T-helper 2 cell treated with Interferon-gamma antibody and Interleukin-4, amounts not matched to agents 5 μg/mL and 100 μg/mL, for 36 hours (primary cell): ENCODE data around the gene LMBR1.

Experiments used
- DNase-seq: peaks from one replicate; pipeline ENCODE4 v3.0.0; 2021; ENCODE audit warnings: low spot score
- H3K27ac Mint-ChIP-seq: one replicate; pipeline ENCODE4 v1.8.0; 2021; ENCODE audit warnings: mild to moderate bottlenecking, mixed read lengths
- H3K27me3 Mint-ChIP-seq: one replicate; pipeline ENCODE4 v1.8.0; 2021; ENCODE audit warnings: low read depth, mixed read lengths
- H3K36me3 Mint-ChIP-seq: one replicate; pipeline ENCODE4 v1.8.0; 2021; ENCODE audit warnings: low read depth, mixed read lengths
- H3K4me1 Mint-ChIP-seq: one replicate; pipeline ENCODE4 v1.8.0; 2021; ENCODE audit warnings: low read depth, mixed read lengths
- H3K4me3 Mint-ChIP-seq: one replicate; pipeline ENCODE4 v1.8.0; 2022; ENCODE audit warnings: mild to moderate bottlenecking, moderate library complexity, mixed read lengths
- H3K9me3 Mint-ChIP-seq: one replicate; pipeline ENCODE4 v1.8.0; 2021; ENCODE audit warnings: mixed read lengths

Gene LMBR1

GRCh38 chr7:156783864-156784263 lies 109.1 kb downstream of the LMBR1 start:
- H3K9me3 Mint-ChIP-seq, result peaks cover 5% of the 10 kb centered on the region
- no peaks in the 10 kb centered on the region for H3K27me3 Mint-ChIP-seq
- H3K4me1 Mint-ChIP-seq, result peaks cover 32% of the 10 kb centered on the region
- H3K27ac Mint-ChIP-seq, result no peak overlapping the region
- no peak overlapping the region for H3K4me3 Mint-ChIP-seq
- DNase-seq, result no peak
- peaks cover 21% of the 10 kb centered on the region for H3K36me3 Mint-ChIP-seq

- DNase-seq, result no peak
- Mint-ChIP-seq H3K9me3 (peaks cover 8% of the 10 kb centered on the region), H3K4me3 (peak overlapping the region; percentile 24), H3K36me3 (peaks cover 23% of the 10 kb centered on the region), H3K27me3 (no peaks in the 10 kb centered on the region), H3K4me1 (peaks cover 48% of the 10 kb centered on the region), H3K27ac (peak overlapping the region; percentile 49)
Observed at GRCh38 chr7:156781972-156782371, 111.0 kb downstream of the LMBR1 start.

- Mint-ChIP-seq H3K36me3 (peaks cover 29% of the 10 kb centered on the region), H3K9me3 (peaks cover 8% of the 10 kb centered on the region), H3K27ac (peak overlapping the region; percentile 88), H3K27me3 (no peaks in the 10 kb centered on the region), H3K4me1 (peaks cover 54% of the 10 kb centered on the region), H3K4me3 (peak overlapping the region; percentile 56)
- peak; percentile 46 for DNase-seq
Observed at GRCh38 chr7:156780724-156781455, 112.1 kb downstream of the LMBR1 start.

- H3K9me3 Mint-ChIP-seq, result peaks cover 10% of the 10 kb centered on the region
- DNase-seq, result no peak
- H3K27me3 Mint-ChIP-seq, result no peaks in the 10 kb centered on the region
- H3K36me3 Mint-ChIP-seq, result peaks cover 31% of the 10 kb centered on the region
- H3K27ac Mint-ChIP-seq, result peak overlapping the region; percentile 32
- no peak overlapping the region for H3K4me3 Mint-ChIP-seq
- H3K4me1 Mint-ChIP-seq, result peaks cover 47% of the 10 kb centered on the region
Observed at GRCh38 chr7:156778668-156779067, 114.3 kb downstream of the LMBR1 start.

GRCh38 chr7:156778201-156778600 lies 114.8 kb downstream of the LMBR1 start:
- H3K9me3 Mint-ChIP-seq, result peaks cover 14% of the 10 kb centered on the region
- peaks cover 48% of the 10 kb centered on the region for H3K4me1 Mint-ChIP-seq

GRCh38 chr7:156777364-156778069 lies 115.5 kb downstream of the LMBR1 start:
- DNase-seq, result peak; percentile 80
- H3K4me1 Mint-ChIP-seq, result peaks cover 45% of the 10 kb centered on the region
- peaks cover 32% of the 10 kb centered on the region for H3K36me3 Mint-ChIP-seq
- H3K9me3 Mint-ChIP-seq, result peaks cover 16% of the 10 kb centered on the region
- H3K27ac Mint-ChIP-seq, result peak overlapping the region; percentile 97
- peak overlapping the region; percentile 73 for H3K4me3 Mint-ChIP-seq
- no peaks in the 10 kb centered on the region for H3K27me3 Mint-ChIP-seq

More at GRCh38 chr7:156778201-156778600, 114.8 kb downstream of the LMBR1 start:
- Mint-ChIP-seq H3K4me3 (peak overlapping the region; percentile 73), H3K36me3 (peaks cover 36% of the 10 kb centered on the region), H3K27me3 (no peaks in the 10 kb centered on the region), H3K27ac (peak overlapping the region; percentile 97)
- no peak for DNase-seq

GRCh38 chr7:156776527-156776926 lies 116.5 kb downstream of the LMBR1 start:
- Mint-ChIP-seq H3K27ac (peak overlapping the region; percentile 97), H3K4me1 (peaks cover 41% of the 10 kb centered on the region), H3K9me3 (peaks cover 14% of the 10 kb centered on the region), H3K4me3 (no peak overlapping the region), H3K27me3 (no peaks in the 10 kb centered on the region), H3K36me3 (peaks cover 30% of the 10 kb centered on the region)
- no peak for DNase-seq

GRCh38 chr7:156773966-156774365 lies 119.0 kb downstream of the LMBR1 start:
- Mint-ChIP-seq H3K27ac (no peak overlapping the region), H3K36me3 (peaks cover 35% of the 10 kb centered on the region), H3K4me1 (peaks cover 43% of the 10 kb centered on the region), H3K27me3 (no peaks in the 10 kb centered on the region), H3K4me3 (no peak overlapping the region), H3K9me3 (peaks cover 19% of the 10 kb centered on the region)
- no peak for DNase-seq

GRCh38 chr7:156772725-156773124 lies 120.3 kb downstream of the LMBR1 start:
- Mint-ChIP-seq H3K36me3 (peaks cover 35% of the 10 kb centered on the region), H3K27ac (no peak overlapping the region), H3K4me3 (no peak overlapping the region), H3K9me3 (peaks cover 19% of the 10 kb centered on the region), H3K4me1 (peaks cover 37% of the 10 kb centered on the region), H3K27me3 (no peaks in the 10 kb centered on the region)
- DNase-seq, result no peak

- Mint-ChIP-seq H3K36me3 (peaks cover 35% of the 10 kb centered on the region), H3K9me3 (peaks cover 16% of the 10 kb centered on the region), H3K27ac (no peak overlapping the region), H3K4me1 (peaks cover 26% of the 10 kb centered on the region), H3K27me3 (no peaks in the 10 kb centered on the region), H3K4me3 (no peak overlapping the region)
- no peak for DNase-seq
Observed at GRCh38 chr7:156768698-156769472, 124.1 kb downstream of the LMBR1 start.

- peaks cover 7% of the 10 kb centered on the region for H3K9me3 Mint-ChIP-seq
- peaks cover 29% of the 10 kb centered on the region for H3K36me3 Mint-ChIP-seq
- H3K27ac Mint-ChIP-seq, result no peak overlapping the region
- DNase-seq, result no peak
- H3K27me3 Mint-ChIP-seq, result no peaks in the 10 kb centered on the region
- no peak overlapping the region for H3K4me3 Mint-ChIP-seq
- peaks cover 25% of the 10 kb centered on the region for H3K4me1 Mint-ChIP-seq
Observed at GRCh38 chr7:156766666-156767065, 126.3 kb downstream of the LMBR1 start.

- Mint-ChIP-seq H3K9me3 (peaks cover 2% of the 10 kb centered on the region), H3K4me3 (no peak overlapping the region), H3K4me1 (peaks cover 22% of the 10 kb centered on the region), H3K27me3 (no peaks in the 10 kb centered on the region), H3K27ac (no peak overlapping the region), H3K36me3 (peaks cover 28% of the 10 kb centered on the region)
- no peak for DNase-seq
Observed at GRCh38 chr7:156765901-156766656, 126.9 kb downstream of the LMBR1 start.

- Mint-ChIP-seq H3K4me1 (peaks cover 16% of the 10 kb centered on the region), H3K36me3 (peaks cover 38% of the 10 kb centered on the region), H3K27ac (no peak overlapping the region), H3K9me3 (peaks cover 8% of the 10 kb centered on the region), H3K27me3 (no peaks in the 10 kb centered on the region), H3K4me3 (no peak overlapping the region)
- DNase-seq, result no peak
Observed at GRCh38 chr7:156764766-156765165, 128.2 kb downstream of the LMBR1 start.
